OCI-LY7 (cell line): ENCODE data around the gene FNDC3B. TPM values are rescaled to one million over a fixed set of nuclear protein-coding genes. Genes with fewer than 3 reads are reported as not detected.

Experiments
- BruUV-seq: library from RNA; stranded (reverse); fragments of 400-500 nt; replicated peaks from 2 replicates; lab custom pipeline; 2021; lab: Mats Ljungman, UMichigan
- CTCF ChIA-PET: fragments of 300-600 bp; sonication (Branson Sonifier 250); formaldehyde crosslinking; loops from one replicate; lab custom pipeline; 2022; ENCODE audit warnings: antibody characterized with exemption; ENCODE audit not compliant: unreplicated experiment; lab: Charles Lee
- POLR2A ChIA-PET: fragments of 300-600 bp; sonication (Branson Sonifier 250); formaldehyde crosslinking; loops from one replicate; lab custom pipeline; 2022; ENCODE audit warnings: antibody characterized with exemption; lab: Charles Lee
- DNase-seq: peaks from one replicate; pipeline ENCODE4 v3.0.0-alpha.2; 2015; ENCODE audit warnings: low spot score
- H2AFZ ChIP-seq: fragments of 200-600 bp; sonication (generic), shearing (Covaris generic); 2 replicates; pipeline ENCODE4 v1.6.1; 2014; ENCODE audit warnings: mild to moderate bottlenecking, antibody characterized with exemption, low read length, moderate library complexity
- H3K27ac ChIP-seq: fragments of 200-600 bp; sonication (generic); 2 replicates; pipeline ENCODE4 v1.5.1; 2014; ENCODE audit warnings: mixed run types, low read depth, mild to moderate bottlenecking, moderate library complexity, low read length, inconsistent platforms; ENCODE audit not compliant: poor library complexity, severe bottlenecking
- H3K36me3 ChIP-seq: fragments of 200-600 bp; sonication (generic); 2 replicates; pipeline ENCODE4 v1.6.1; 2014; ENCODE audit warnings: mild to moderate bottlenecking, antibody characterized with exemption, low read length, moderate library complexity, mixed read lengths; ENCODE audit not compliant: insufficient read depth
- H3K4me1 ChIP-seq: fragments of 200-600 bp; sonication (generic); 2 replicates; pipeline ENCODE4 v1.5.1; 2014; ENCODE audit warnings: mild to moderate bottlenecking, low read length; ENCODE audit not compliant: insufficient read depth, poor library complexity, severe bottlenecking
- H3K4me2 ChIP-seq: fragments of 200-600 bp; sonication (generic); 2 replicates; pipeline ENCODE4 v1.6.1; 2014; ENCODE audit warnings: mild to moderate bottlenecking, low read length
- H3K4me3 ChIP-seq: fragments of 200-600 bp; sonication (generic); 2 replicates; pipeline ENCODE4 v1.5.1; 2014; ENCODE audit warnings: mild to moderate bottlenecking, low read depth, low read length; ENCODE audit not compliant: poor library complexity, severe bottlenecking
- H3K79me2 ChIP-seq: fragments of 200-600 bp; sonication (generic); 2 replicates; pipeline ENCODE4 v1.6.1; 2016; ENCODE audit warnings: low read depth, mild to moderate bottlenecking, low read length, moderate library complexity, mixed read lengths; ENCODE audit not compliant: insufficient read depth
- H3K9me2 ChIP-seq: fragments of 200-600 bp; sonication (generic); 2 replicates; pipeline ENCODE4 v1.6.1; 2016; ENCODE audit warnings: mild to moderate bottlenecking, low read length, mixed read lengths; ENCODE audit not compliant: insufficient read depth
- H3K9me3 ChIP-seq: fragments of 200-600 bp; sonication (generic); 2 replicates; pipeline ENCODE4 v1.6.1; 2014; ENCODE audit warnings: mild to moderate bottlenecking, mixed run types, low read length, mixed read lengths
- H4K20me1 ChIP-seq: fragments of 200-600 bp; sonication (generic); 2 replicates; pipeline ENCODE4 v1.6.1; 2014; ENCODE audit warnings: mild to moderate bottlenecking, antibody characterized with exemption, low read length, moderate library complexity, mixed read lengths; ENCODE audit not compliant: insufficient read depth
- CTCF ChIP-seq: fragments of 200-600 bp; sonication (generic); conservative IDR thresholded peaks from 2 replicates; pipeline ENCODE4 v1.5.1; 2014; ENCODE audit warnings: mild to moderate bottlenecking, antibody characterized with exemption, low read length, moderate library complexity, mixed read lengths
- EZH2phosphoT487 ChIP-seq: fragments of 200-600 bp; sonication (generic); IDR thresholded peaks from 2 replicates; pipeline ENCODE4 v1.6.1; 2018; ENCODE audit warnings: low read depth, borderline replicate concordance, mild to moderate bottlenecking, mixed run types, antibody characterized with exemption, low read length, moderate library complexity, mixed read lengths
- intact Hi-C: fragments of 100-400 bp; cut with micrococcal nuclease; formaldehyde crosslinking; loops from one replicate; pipeline ENCODE4 v1.10.0; 2022; ENCODE audit not compliant: unreplicated experiment
- total RNA-seq, 2 experiments: library from RNA; depleted of rRNA in 1 of 2; stranded (reverse); fragments of >200 nt in 1 of 2; shearing (Covaris generic) in 1 of 2; gene quantifications; 2 replicates each; pipeline ENCODE4 v1.2.3, GENCODE V29; 2014 to 2022

Gene FNDC3B
- total RNA-seq, 2 experiments from 2014 or later: 23.3 to 28.5 TPM

GRCh38 chr3:172030181-172030580 is 9.2 kb upstream of the FNDC3B start:
- intact Hi-C loops: no loop called here
- Histone ChIP-seq H3K4me1 (peaks cover 4% of the 10 kb centered on the region), H2AFZ (peak overlapping the region; percentile 34; the same call in 1 of the 2 replicates), H3K4me3 (no peak overlapping the region), H3K9me2 (no peaks in the 10 kb centered on the region), H3K4me2 (no peak overlapping the region), H3K79me2 (no peaks in the 10 kb centered on the region), H4K20me1 (no peaks in the 10 kb centered on the region), H3K9me3 (no peaks in the 10 kb centered on the region; the same call in 1 of the 2 replicates), H3K36me3 (no peaks in the 10 kb centered on the region), H3K27ac (no peak overlapping the region)
- TF ChIP-seq CTCF: no peak
- TF ChIP-seq EZH2phosphoT487: no peak
- DNase-seq: no peak
- ChIA-PET POLR2A (interaction anchor here (0.6 to 3.2 kb wide), 4 partner anchors 9 to 1790 kb away, joined by 3 to 13 read pairs (median 4); partner anchors contain the start of gene FNDC3B), CTCF (no interaction called here)
- BruUV-seq: no TSS peak

GRCh38 chr3:172031996-172032395 is 7.4 kb upstream of the FNDC3B start:
- Histone ChIP-seq H2AFZ (no peak overlapping the region), H3K4me2 (no peak overlapping the region), H3K79me2 (no peaks in the 10 kb centered on the region), H3K27ac (no peak overlapping the region), H3K9me2 (no peaks in the 10 kb centered on the region), H3K9me3 (no peaks in the 10 kb centered on the region; the same call in 1 of the 2 replicates), H4K20me1 (no peaks in the 10 kb centered on the region), H3K36me3 (no peaks in the 10 kb centered on the region), H3K4me3 (no peak overlapping the region), H3K4me1 (peaks cover 12% of the 10 kb centered on the region)
- no peak for DNase-seq
- intact Hi-C loops: no loop called here
- TF ChIP-seq EZH2phosphoT487 (no peak), CTCF (no peak)
- no TSS peak for BruUV-seq
- CTCF ChIA-PET: no interaction called here
- POLR2A ChIA-PET: no interaction called here

GRCh38 chr3:172033396-172033795 is 6.0 kb upstream of the FNDC3B start:
- no peaks in the 10 kb centered on the region for H3K36me3 ChIP-seq
- H3K4me2 ChIP-seq: no peak overlapping the region
- H3K27ac ChIP-seq: no peak overlapping the region
- intact Hi-C loops: no loop called here
- BruUV-seq: no TSS peak
- no peak overlapping the region for H3K4me3 ChIP-seq
- H3K79me2 ChIP-seq: no peaks in the 10 kb centered on the region
- CTCF ChIA-PET: no interaction called here
- H4K20me1 ChIP-seq: no peaks in the 10 kb centered on the region
- H3K9me2 ChIP-seq: no peaks in the 10 kb centered on the region
- peaks cover 16% of the 10 kb centered on the region for H3K4me1 ChIP-seq
- no peak for DNase-seq
- POLR2A ChIA-PET: no interaction called here
- no peaks in the 10 kb centered on the region; the same call in 1 of the 2 replicates for H3K9me3 ChIP-seq
- no peak for TF ChIP-seq EZH2phosphoT487
- TF ChIP-seq CTCF: no peak
- no peak overlapping the region for H2AFZ ChIP-seq
